PC-3 (cell line): Measurements from ENCODE around the gene PCDH15. TPM values are rescaled to one million over a fixed set of nuclear protein-coding genes. Genes with fewer than 3 reads are reported as not detected.

Source experiments
- ATAC-seq: fragments of 200-7000 bp; cut with Tn5 transposase; 2 replicates; pipeline ENCODE4 v1.9.1; 2020; ENCODE audit warnings: mild to moderate bottlenecking, moderate library complexity
- BruUV-seq: library from RNA; stranded (reverse); fragments of 400-500 nt; replicated peaks from 2 replicates; lab custom pipeline; 2021; lab: Mats Ljungman, UMichigan
- CTCF ChIA-PET: fragments of 300-600 bp; sonication (Branson Sonifier 250); formaldehyde crosslinking; loops from one replicate; lab custom pipeline; 2022; ENCODE audit warnings: antibody characterized with exemption; lab: Charles Lee
- POLR2A ChIA-PET: fragments of 300-600 bp; sonication (Branson Sonifier 250); formaldehyde crosslinking; loops from one replicate; lab custom pipeline; 2022; ENCODE audit warnings: antibody characterized with exemption; ENCODE audit not compliant: unreplicated experiment; lab: Charles Lee
- DNase-seq: peaks from one replicate; pipeline ENCODE4 v3.0.0-alpha.2; 2015
- H2AFZ ChIP-seq: fragments of 300-600 bp; sonication (generic); 2 replicates; pipeline ENCODE4 v1.6.0; 2016; ENCODE audit warnings: antibody characterized with exemption, low read length
- H3F3A ChIP-seq: fragments of 300-600 bp; sonication (generic); one replicate; pipeline ENCODE4 v1.6.0; 2017; ENCODE audit warnings: antibody characterized with exemption, low read length, control low read depth, mild to moderate bottlenecking; ENCODE audit not compliant: unreplicated experiment
- H3K27ac ChIP-seq: fragments of 300-600 bp; sonication (generic); 2 replicates; pipeline ENCODE4 v1.5.1; 2016; ENCODE audit warnings: mild to moderate bottlenecking, low read length
- H3K27me3 ChIP-seq: fragments of 300-600 bp; sonication (generic); 2 replicates; pipeline ENCODE4 v1.6.1; 2016; ENCODE audit warnings: low read length, mixed read lengths
- H3K36me3 ChIP-seq: fragments of 300-600 bp; sonication (generic); 2 replicates; pipeline ENCODE4 v1.6.1; 2016; ENCODE audit warnings: low read depth, mixed run types, low read length, mixed read lengths
- H3K4me1 ChIP-seq: fragments of 300-600 bp; sonication (generic); 2 replicates; pipeline ENCODE4 v1.5.1; 2016; ENCODE audit warnings: low read length; ENCODE audit not compliant: insufficient read depth
- H3K4me2 ChIP-seq: fragments of 300-600 bp; sonication (generic); 2 replicates; pipeline ENCODE4 v1.6.0; 2016; ENCODE audit warnings: low read length
- H3K4me3 ChIP-seq: fragments of 300-600 bp; sonication (generic); 2 replicates; pipeline ENCODE4 v1.5.1; 2016; ENCODE audit warnings: mild to moderate bottlenecking, low read length, mixed read lengths
- H3K79me2 ChIP-seq: fragments of 300-600 bp; sonication (generic); 2 replicates; pipeline ENCODE4 v1.6.1; 2017; ENCODE audit warnings: low read length, mixed read lengths
- H3K9ac ChIP-seq: fragments of 300-600 bp; sonication (generic); 2 replicates; pipeline ENCODE4 v1.6.0; 2016; ENCODE audit warnings: mild to moderate bottlenecking, low read length
- H3K9me2 ChIP-seq: fragments of 300-600 bp; sonication (generic); replicated peaks from 2 replicates; pipeline ENCODE4 v1.6.1; 2016; ENCODE audit warnings: mixed run types, low read length, mixed read lengths
- H3K9me3 ChIP-seq: fragments of 300-600 bp; sonication (generic); 2 replicates; pipeline ENCODE4 v1.6.1; 2016; ENCODE audit warnings: low read length, mixed read lengths
- H4K20me1 ChIP-seq: fragments of 300-600 bp; sonication (generic); 2 replicates; pipeline ENCODE4 v1.6.1; 2016; ENCODE audit warnings: low read length, mixed read lengths
- CTCF ChIP-seq: fragments of 300-600 bp; sonication (generic); conservative IDR thresholded peaks from 2 replicates; pipeline ENCODE4 v1.5.1; 2017; ENCODE audit warnings: antibody characterized with exemption, low read depth, mild to moderate bottlenecking, low read length
- EZH2 ChIP-seq: fragments of 300-600 bp; sonication (generic); IDR thresholded peaks from one replicate; pipeline ENCODE4 v1.6.1; 2017; ENCODE audit warnings: antibody characterized with exemption, mild to moderate bottlenecking, low read length; ENCODE audit not compliant: unreplicated experiment
- EZH2phosphoT487 ChIP-seq: fragments of 300-600 bp; sonication (generic); IDR thresholded peaks from 2 replicates; pipeline ENCODE4 v1.6.1; 2018; ENCODE audit warnings: mild to moderate bottlenecking, antibody characterized with exemption, low read length, borderline replicate concordance
- intact Hi-C: fragments of 100-400 bp; cut with micrococcal nuclease; formaldehyde crosslinking; loops from 2 replicates; pipeline ENCODE4 v1.9.0; 2023
- total RNA-seq: library from RNA; depleted of rRNA; stranded (reverse); fragments of >200 nt; gene quantifications from 2 replicates; pipeline ENCODE4 v1.2.3, GENCODE V29; 2014

Gene PCDH15
- total RNA-seq, 1 experiment from 2014 or later = not detected

- Histone ChIP-seq H3F3A (no peaks in the 10 kb centered on the region), H3K79me2 (no peaks in the 10 kb centered on the region), H3K4me3 (peak overlapping the region; percentile 41), H3K9ac (no peak overlapping the region), H3K27me3 (no peaks in the 10 kb centered on the region), H3K27ac (no peak overlapping the region), H2AFZ (peak overlapping the region; percentile 76), H4K20me1 (no peaks in the 10 kb centered on the region), H3K36me3 (no peaks in the 10 kb centered on the region), H3K4me1 (no peaks in the 10 kb centered on the region), H3K9me2 (no peaks in the 10 kb centered on the region), H3K4me2 (peak overlapping the region; percentile 68), H3K9me3 (no peaks in the 10 kb centered on the region)
- TF ChIP-seq EZH2phosphoT487 = no peak
- no peak for TF ChIP-seq EZH2
- no peak for TF ChIP-seq CTCF
- no TSS peak for BruUV-seq
- ChIA-PET CTCF (no interaction called here), POLR2A (no interaction called here)
- intact Hi-C loops = no loop called here
- no peak for DNase-seq
- ATAC-seq = peak; percentile 75
Observed at GRCh38 chr10:54622017-54622416, 179.0 kb downstream of the PCDH15 start.

GRCh38 chr10:54620352-54620751 is 180.7 kb downstream of the PCDH15 start:
- TF ChIP-seq CTCF = no peak
- TF ChIP-seq EZH2 = no peak
- no peak for TF ChIP-seq EZH2phosphoT487
- no peak overlapping the region for H3K4me2 ChIP-seq
- no peaks in the 10 kb centered on the region for H3K27me3 ChIP-seq
- intact Hi-C loops = no loop called here
- no TSS peak for BruUV-seq
- H3F3A ChIP-seq = no peaks in the 10 kb centered on the region
- H3K9me2 ChIP-seq = no peaks in the 10 kb centered on the region
- no peaks in the 10 kb centered on the region for H3K36me3 ChIP-seq
- H3K79me2 ChIP-seq = no peaks in the 10 kb centered on the region
- no peak overlapping the region for H2AFZ ChIP-seq
- no peak overlapping the region for H3K27ac ChIP-seq
- ChIA-PET CTCF (no interaction called here), POLR2A (no interaction called here)
- ATAC-seq (no peak), DNase-seq (no peak)
- no peaks in the 10 kb centered on the region for H3K9me3 ChIP-seq
- no peaks in the 10 kb centered on the region for H4K20me1 ChIP-seq
- no peak overlapping the region for H3K9ac ChIP-seq
- H3K4me3 ChIP-seq = no peak overlapping the region
- no peaks in the 10 kb centered on the region for H3K4me1 ChIP-seq

- Histone ChIP-seq H2AFZ (no peak overlapping the region), H3F3A (no peaks in the 10 kb centered on the region), H3K4me2 (no peak overlapping the region), H3K4me1 (peaks cover 10% of the 10 kb centered on the region), H3K4me3 (no peak overlapping the region), H3K9ac (no peak overlapping the region), H3K27ac (no peak overlapping the region), H3K9me3 (no peaks in the 10 kb centered on the region), H3K27me3 (no peaks in the 10 kb centered on the region), H4K20me1 (no peaks in the 10 kb centered on the region), H3K36me3 (no peaks in the 10 kb centered on the region), H3K79me2 (no peaks in the 10 kb centered on the region), H3K9me2 (no peaks in the 10 kb centered on the region)
- CTCF ChIA-PET = no interaction called here
- intact Hi-C loops = loop anchor here (5.0 kb wide), 1 partner anchor 188 kb away; the partner anchor contains the start of gene PCDH15
- no TSS peak for BruUV-seq
- no peak for DNase-seq
- POLR2A ChIA-PET = no interaction called here
- ATAC-seq = no peak
- no peak for TF ChIP-seq EZH2
- no peak for TF ChIP-seq EZH2phosphoT487
- TF ChIP-seq CTCF = no peak
Observed at GRCh38 chr10:54614072-54614471, 187.0 kb downstream of the PCDH15 start.
